ENCODE measurements around the gene ARHGAP6.
"Not testable (repeated sequence)": the region's sequence is repeated elsewhere in the genome, so short reads cannot be mapped to it uniquely, and the experiment has no call there.

ARHGAP6 gene

DNA sequence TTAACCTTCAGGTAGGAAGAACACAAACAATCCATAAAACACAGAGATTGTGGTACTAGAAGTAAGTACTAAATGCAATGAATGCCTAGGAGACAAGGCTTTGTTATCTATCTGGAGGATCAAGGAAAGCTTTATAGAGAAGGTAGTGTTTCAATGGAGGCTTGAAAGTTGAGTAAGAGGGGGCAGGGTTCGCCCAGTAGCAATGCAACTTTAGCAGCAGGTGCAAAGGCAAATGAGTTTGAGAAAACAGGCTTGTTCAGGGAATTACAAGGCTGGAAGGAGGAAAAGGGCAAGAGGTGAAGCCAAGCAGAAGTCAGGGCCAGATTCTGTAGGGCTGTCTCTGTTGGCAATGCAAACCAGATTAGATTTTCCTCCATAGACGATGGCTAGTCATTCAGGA is 408.0 kb downstream of the ARHGAP6 start:
- DNase-seq (ENCODE audit: low read depth in 2 of 2, low spot score in 1 of 2), result no peak

DNA sequence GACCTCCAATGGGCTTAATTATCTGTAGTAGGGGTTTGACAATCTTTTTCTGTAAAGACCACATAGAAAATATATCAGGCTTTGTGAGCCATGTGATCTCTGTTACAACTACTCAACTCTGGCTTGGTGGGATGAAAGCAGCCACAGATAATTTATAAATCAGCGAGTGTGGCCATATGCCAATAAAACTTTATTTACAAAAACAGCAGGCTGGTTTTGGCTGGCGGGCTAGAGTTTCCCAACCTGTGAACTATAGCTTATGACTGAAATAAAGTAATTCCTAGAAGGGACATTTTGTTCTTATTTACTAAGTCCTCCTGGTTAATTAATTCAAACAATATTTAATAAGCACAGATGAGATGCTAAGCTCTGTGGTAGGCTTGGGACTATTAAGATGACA is 408.4 kb downstream of the ARHGAP6 start:
- no peak for DNase-seq (ENCODE audit: low read depth in 2 of 2, low spot score in 1 of 2)

DNA sequence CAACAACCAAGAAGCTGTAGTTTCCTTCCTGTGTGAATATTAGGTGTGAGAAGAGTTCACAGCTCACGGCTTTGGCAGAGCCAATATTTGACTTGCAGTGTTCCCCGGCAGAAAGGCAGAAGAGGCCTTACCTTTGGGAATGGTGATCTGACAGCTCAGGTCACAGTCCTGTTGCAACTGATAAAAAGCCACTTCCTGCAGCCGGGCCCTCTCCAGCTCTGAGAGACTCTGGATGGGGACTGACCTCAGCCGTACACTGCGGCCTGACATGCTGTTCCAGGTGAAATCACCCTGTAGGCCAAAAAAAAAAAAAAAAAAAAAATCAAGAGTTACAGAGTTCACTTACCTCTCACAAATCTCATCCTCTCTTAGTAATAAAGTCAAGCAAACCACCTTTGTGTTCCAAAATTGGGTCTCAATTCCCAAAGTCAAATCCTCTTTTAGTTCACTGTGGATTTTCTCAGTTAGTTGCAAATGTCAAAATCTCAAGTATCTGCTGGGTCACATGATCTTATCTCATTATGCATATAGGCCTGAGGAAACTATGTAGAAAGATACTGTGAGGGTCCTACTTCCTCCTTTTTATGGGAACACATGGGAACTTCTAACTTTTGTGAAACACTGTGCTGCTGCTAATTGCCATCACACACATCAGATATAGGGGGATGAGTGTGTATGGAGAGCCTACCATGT is 411.2 kb downstream of the ARHGAP6 start:
- DNase-seq (ENCODE audit: low read depth in 2 of 2, low spot score in 1 of 2), result no peak

DNA sequence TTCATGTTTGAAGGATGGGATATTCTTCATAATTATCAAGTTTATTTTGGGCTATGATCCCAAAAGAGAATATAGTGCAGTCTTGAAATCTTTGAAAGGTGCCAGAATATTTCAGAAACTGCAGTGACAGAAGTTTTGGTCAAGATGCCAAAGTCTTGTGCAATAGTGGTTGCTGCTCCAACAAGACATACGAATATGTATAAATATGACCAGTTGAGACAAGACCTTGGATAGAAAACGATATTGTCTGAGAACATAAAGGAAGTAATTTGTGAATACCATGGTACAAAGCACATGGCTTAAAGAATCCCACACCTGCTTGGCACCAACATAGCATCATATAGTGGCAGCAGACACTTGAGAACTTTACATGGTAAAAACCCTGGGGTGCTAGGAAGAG is 421.1 kb downstream of the ARHGAP6 start:
- no peak for DNase-seq (ENCODE audit: low read depth in 2 of 2, low spot score in 1 of 2)

DNA sequence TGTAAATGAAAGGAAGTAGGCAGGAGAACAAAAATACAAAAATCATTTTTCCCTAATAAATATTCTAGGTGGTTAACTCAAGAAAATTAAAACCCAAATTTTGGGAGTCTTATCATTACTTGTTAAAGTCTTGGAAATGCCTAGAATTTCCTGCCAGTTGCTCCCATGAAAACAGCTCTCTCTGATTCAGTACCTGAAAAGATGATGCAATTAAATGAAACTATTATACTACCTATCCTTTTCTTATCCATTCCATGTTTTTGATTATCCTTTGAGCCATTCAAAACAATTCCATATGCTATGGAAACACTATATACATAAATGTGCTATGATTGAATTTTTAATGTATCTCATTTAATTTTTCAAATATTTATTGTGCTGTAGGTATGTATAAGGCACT is 423.0 kb downstream of the ARHGAP6 start:
- no peak for DNase-seq (ENCODE audit: low read depth in 2 of 2, low spot score in 1 of 2)

DNA sequence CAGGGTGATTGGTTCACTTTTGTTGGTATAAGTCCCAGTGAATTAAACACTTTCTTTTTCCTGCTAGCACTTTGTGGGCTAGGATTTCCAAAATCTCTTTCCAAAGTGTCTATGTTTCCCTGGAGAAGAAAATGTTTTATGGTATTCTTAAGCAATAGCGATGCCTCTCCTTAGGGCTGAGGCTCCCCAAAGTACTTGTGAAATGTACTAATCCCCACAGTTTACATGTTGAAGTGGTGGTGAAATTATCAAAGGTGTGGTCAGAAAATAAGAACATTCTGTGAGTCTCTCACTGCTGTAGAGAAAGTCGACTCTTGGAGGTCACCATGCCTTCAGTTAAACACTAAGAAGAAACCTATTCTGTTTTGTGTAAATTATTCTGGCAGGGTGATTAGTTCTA is 424.0 kb downstream of the ARHGAP6 start:
- no peak for DNase-seq (ENCODE audit: low read depth in 2 of 2, low spot score in 1 of 2)

DNA sequence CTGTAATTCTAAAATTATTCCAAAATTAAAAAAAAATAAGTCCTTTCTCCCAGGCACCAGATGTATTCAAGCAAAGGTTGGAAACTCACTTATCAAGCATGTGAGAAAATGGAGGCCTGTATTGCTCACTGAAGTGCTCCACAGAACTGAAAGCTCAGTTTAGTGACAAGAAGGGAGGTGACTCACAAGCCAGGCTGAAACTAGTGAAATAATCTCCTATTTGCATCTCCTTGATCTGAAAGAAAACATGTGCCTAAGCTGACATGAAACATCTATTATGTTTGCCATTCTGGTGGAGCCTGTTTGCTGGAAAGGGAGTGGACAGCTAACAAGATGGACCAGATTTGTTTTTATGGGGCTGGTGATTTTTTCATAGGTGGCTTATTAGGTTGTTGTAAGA is 426.5 kb downstream of the ARHGAP6 start:
- no peak for DNase-seq (ENCODE audit: low read depth in 2 of 2, low spot score in 1 of 2)

DNA sequence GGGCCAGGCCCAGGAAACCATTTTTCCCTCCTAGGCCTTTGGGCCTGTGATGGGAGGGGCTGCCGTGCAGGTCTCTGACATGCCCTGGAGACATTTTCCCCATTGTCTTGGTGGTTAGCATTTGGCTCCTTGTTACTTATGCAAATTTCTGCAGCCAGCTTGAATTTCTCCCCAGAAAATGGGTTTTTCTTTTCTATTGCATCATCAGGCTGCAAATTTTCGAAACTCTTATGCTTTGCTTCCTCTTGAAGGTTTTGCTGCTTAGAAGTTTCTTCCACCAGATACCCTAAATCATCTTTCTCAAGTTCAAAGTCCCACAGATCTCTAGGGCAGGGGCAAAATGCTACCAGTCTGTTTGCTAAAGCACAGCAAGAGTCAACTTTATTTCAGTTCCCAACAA is 430.3 kb downstream of the ARHGAP6 start:
- DNase-seq (ENCODE audit: low read depth in 2 of 2, low spot score in 1 of 2), result not testable (repeated sequence)

DNA sequence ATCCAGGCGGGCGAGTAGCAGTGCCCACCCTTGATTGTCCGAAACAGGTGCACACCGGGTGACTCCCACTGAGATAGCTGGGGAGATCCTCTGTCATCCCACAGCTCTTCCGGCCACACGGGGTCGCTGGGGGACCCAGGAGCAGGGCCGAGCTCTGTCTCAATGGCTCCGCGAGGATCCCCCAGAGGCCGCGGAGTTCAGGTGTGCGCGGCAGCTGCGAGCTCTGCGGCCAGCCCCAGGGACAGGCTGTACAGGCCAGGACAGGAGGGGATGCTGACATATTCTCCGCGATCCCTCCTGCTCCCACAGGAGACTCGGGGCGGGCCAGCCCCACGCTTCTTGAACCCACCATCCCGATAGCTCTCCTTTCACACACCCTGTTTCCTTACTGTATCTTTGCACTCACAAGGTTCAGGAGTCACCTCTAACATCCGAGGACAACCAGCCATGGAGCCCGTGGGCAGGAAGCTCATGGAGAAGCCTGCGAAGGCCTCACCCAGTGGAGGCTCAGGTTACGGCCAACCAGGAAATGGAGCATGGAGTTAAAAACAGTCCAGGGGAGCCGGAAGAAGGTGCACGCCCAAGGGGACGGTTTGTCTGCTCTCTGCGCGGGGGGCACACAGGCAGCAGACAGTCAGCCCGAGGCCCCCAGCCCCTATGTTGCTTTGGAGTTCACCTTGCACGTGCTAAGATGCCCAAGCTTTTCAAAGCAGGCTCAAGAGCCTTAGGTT is 450.4 kb downstream of the ARHGAP6 start:
- no peak for DNase-seq (ENCODE audit: low read depth in 2 of 2, low spot score in 1 of 2)

DNA sequence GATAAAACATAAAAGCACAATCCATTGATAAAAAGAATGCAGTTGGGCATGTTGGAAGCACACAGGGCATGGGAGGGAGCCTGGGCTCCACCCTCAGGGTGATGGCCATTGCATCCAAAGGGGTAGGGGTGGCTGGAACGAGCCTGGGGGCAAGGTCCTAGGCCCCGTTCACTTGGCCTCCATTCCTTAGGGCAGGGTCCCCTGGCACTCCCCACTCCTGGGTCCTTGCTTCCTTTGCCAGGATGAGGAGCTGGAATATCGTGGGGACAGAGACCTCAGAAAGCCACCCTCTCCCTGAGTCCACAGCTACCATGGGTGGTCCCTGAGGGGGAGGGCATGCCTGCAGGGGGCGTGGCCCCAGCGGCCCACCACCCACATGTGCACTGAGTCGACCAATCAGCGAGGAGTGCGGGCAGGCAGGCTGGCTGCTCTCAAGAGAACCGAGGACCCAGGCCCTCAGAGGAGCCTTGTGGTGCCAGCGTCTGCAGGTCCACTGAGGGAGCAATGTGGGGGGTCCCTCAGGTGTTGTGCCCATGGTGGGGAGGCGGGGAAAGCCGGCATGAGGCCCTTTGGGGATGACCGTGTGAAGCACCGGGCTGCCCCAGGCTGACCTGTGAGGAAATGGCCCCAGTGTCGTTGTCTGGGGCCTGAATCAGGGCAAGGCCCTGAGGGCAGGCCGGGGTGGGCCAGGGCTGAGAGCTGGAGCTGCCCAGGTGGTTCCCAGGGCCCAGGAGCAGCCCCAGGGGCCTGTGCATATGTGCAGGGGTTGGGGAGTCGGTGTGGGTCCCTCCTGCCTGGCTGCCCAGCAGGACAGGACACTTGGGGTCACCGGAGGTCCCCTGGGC is 451.2 kb downstream of the ARHGAP6 start:
- DNase-seq (ENCODE audit: low read depth in 2 of 2, low spot score in 1 of 2), result no peak

DNA sequence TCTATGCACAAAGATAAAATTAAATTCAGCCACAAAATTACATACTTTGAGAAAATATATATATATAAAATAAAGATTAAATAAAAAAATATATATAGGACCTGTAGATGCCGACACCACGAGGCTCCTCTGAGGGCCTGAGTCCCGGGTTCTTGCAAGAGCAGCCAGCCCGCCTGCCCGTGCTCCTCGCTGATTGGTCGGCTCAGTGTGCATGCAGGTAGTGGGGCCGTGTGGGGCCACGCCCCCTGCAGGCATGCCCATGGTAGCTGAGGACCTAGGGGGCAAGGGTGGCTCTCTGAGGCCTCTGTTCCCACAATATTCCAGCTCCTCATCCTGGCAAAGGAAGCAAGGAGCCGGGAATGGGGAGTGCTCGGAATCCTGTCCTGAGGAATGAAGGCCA is 453.0 kb downstream of the ARHGAP6 start:
- no peak for DNase-seq (ENCODE audit: low read depth in 2 of 2, low spot score in 1 of 2)

DNA sequence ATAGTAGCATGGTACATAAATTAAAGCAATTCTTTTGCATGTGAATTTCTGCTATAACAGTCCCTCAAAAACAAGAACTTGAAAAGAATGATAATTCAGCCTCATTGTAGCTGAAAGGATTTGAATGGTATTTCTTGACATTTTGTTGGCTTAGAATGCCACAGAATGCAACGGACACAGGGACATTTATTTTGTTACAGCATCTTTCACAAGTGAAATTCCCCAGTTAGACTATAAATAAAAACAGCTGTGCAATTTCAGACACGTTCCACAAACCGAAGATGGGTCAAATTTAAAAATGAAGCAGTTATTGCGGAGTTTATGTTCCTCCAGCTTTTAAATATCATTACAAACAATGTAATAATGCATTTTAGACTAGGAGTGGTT is 455.3 kb downstream of the ARHGAP6 start:
- no peak for DNase-seq (ENCODE audit: low read depth in 2 of 2, low spot score in 1 of 2)

DNA sequence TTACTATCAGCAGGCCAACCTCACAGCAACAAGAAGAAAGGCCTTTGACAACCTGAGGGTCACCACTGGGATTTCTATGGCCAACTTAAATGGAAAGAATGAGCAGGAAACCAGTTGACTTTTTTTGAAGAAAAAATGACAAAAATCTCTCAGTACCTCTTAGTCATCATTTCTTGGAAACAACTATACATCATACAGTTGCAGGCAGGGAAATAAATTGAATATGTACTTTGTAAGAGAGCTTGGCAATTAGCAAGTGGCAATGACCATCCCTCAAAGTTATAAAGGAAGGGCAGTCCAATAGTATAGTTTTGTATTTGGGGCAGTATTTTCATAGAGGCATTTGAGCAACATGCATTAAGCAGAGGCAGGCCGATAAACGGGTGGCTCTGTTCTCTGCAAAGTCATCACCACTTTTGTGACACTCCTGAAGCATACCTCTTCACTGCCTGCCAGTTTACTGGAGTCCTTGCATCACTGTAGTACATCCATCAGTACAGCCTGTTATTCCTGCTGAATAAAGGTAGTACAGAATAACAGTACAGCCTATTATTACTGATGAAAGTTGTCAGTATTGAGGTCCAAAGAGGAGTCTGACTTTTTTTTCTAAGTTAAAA is 455.8 kb downstream of the ARHGAP6 start:
- DNase-seq (ENCODE audit: low read depth in 2 of 2, low spot score in 1 of 2), result no peak

DNA sequence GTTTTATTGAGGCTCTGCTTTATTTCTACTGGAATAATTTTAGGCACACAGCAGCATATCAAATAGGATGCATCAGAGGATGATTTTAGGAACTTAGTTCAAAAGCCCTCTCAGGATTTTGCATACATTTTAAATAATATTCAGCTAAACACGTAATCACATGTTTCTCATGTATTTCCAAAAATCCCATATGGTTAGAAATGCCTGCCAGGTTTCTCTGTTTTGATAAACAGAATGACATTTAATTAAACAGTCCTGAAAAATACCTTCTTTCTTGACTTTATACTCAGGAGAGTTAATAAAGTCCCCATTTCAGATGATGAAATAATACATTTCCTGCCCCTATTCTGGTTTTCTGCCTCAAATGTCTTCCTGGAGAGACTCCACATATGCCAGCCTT is 459.0 kb downstream of the ARHGAP6 start:
- DNase-seq (ENCODE audit: low read depth in 2 of 2, low spot score in 1 of 2), result no peak

DNA sequence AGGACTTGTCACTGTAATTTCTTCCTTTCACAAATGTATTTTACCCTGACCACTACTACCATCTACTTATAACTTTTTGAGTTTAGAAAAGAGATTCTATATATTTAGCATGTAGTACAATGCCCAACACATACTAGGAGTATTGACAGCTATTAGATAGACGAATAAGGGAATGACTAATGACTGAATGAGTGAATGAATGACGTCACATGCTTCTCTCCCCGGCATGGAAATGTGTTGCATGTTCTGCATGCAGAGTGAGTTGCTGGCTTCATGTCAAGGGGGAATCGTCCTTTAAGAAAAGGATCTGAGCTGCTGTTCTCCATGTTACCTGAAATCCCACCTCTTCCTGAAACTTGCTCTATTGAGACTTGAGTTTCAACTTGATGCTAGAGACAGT is 459.9 kb downstream of the ARHGAP6 start:
- no peak for DNase-seq (ENCODE audit: low read depth in 2 of 2, low spot score in 1 of 2)

DNA sequence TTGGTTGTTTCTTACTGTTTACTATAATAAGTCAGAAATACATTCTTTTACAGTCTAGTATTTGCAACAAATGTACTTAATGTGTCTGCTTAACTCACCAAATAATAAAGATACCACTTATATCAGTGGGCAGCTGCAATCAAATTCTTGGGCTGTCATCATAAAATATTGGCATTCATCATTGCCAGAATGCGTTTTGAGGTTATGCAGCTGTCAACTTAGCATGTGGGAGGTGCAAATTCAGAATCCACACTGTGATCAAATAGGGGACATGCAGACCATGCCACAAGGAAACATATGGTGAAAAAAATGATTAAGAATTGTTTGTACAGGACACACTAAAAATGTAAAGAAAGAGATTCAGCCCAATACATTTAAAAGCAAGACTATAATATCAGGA is 468.0 kb downstream of the ARHGAP6 start:
- no peak for DNase-seq (ENCODE audit: low read depth in 2 of 2, low spot score in 1 of 2)

DNA sequence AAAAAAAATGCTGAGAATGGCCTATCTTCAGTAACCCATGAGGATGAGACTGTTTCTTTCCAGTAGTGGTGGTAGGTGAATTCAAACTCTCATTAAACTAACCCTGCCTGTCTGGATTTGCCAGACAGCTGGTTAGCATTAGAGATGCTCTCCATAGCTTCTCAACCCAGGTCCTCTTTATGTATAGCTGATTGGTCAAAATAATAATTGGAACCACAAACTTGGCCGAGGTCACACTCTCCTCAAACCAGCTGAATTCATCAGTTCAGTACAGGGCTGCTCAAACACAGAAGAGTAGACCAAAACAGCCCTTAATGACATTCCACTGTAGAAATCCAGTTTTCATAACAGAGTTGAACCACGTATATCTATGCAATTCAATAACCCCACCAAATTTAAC is 469.2 kb downstream of the ARHGAP6 start:
- DNase-seq (ENCODE audit: low read depth in 2 of 2, low spot score in 1 of 2), result no peak

DNA sequence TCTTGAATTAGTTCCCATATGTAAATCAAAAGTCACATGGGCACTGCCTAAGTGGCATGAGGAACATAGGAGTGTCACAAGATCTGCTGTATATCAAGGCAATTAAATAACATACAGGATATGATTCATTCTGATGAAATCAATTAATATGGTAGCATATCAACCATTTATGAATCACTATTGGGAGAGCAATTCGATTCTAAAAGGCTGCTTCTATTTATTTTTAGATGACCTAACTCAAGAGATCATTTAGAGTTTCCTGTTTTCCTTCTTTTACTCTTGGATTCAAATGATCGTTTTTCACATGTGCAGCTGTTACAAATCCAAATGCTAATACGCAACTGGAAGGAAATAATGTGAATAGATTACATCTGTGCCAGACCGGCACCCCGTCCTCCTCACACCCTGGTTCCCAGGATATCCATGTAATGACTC is 472.7 kb downstream of the ARHGAP6 start:
- no peak for DNase-seq (ENCODE audit: low read depth in 2 of 2, low spot score in 1 of 2)

DNA sequence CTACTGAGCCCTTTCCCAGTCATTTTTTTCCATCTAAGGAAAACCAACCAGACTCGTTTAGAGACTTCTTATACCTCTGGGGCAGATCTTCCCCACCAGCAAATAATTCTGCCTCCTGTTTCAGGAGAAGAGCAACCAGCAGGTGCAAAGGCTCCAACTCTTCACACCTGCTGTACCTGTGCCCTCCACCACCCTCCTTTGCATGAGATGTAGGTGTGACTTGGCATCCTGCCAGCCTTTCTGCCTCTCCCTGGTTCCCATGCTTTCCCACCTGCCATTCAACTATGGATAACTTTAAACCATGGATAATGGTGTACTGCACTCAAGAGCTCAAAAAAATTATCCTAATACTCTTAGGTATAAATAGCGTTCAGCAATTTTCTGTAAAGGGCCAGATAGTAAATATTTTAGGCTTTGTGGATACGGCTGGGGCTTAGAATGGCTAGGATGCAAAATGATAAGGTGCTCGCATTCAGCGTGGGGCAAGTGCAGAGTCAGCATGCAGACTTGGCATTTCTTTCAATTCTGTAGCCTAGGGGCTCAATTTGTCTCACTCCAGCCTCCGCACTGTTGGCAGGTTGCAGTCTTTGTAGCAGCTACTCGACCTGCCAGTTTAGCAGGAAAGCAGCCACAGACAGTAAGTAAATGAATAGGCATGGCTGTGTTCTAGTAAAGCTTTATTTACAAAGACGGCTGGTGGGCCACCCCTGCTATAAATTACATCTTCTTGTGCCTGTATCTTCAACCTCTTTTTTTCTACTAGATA is 474.8 kb downstream of the ARHGAP6 start:
- DNase-seq (ENCODE audit: low read depth in 2 of 2, low spot score in 1 of 2), result no peak

DNA sequence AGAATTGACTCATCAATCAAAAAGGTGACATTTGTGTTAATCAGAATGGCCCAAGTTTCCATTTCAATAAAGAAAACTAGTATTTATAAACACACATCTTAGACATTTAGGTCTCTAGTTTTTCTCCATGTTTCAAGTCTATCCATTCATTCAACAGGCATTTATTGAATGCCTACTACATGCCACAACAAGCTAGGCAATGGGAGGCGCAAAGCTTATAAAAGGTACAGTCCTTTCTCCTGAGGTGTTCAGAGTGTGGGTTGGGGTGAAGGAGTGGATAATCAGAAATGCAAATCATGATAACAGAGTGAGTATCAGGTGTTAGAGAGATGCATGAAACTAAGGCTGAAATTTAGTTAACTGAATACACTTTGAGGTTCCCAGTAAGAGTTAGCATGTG is 476.6 kb downstream of the ARHGAP6 start:
- DNase-seq (ENCODE audit: low read depth in 2 of 2, low spot score in 1 of 2), result no peak

DNA sequence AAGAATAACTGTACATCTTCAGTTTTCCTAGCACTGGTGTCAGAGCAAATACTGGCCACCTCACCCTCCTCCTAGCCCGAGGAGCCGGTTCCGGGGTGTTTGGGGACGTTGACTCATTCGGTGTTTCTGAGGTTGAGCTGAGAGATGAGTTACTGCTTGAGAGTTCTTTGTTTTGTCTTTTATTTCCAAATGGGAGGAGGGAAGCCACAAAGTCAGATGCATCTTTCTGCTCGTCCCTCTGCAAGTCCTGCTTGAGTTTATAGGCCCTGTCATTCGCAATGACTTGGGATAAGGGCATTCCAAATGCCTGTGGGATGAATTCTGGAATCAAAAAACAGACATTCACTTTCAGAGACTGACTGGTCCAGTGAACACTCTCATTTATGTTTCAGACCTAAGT is 477.1 kb downstream of the ARHGAP6 start:
- no peak for DNase-seq (ENCODE audit: low read depth in 2 of 2, low spot score in 1 of 2)

Measured in stimulated activated CD8-positive, alpha-beta memory T cell treated with anti-CD3 and anti-CD28 coated beads, Interleukin-4, amount 100 ng/mL, for 4 hours (primary cell).